Skeletal muscle satellite cell (primary cell): ENCODE measurements around the gene ST6GALNAC1. TPM values are rescaled to one million over a fixed set of nuclear protein-coding genes. Genes with fewer than 3 reads are reported as not detected.

Experiments used
- H3K27me3 ChIP-seq: 2 replicates; pipeline ENCODE4 v1.7.0; 2013; ENCODE audit warnings: low read length; ENCODE audit not compliant: control insufficient read depth, insufficient read depth
- H3K36me3 ChIP-seq: 2 replicates; pipeline ENCODE4 v1.7.0; 2013; ENCODE audit warnings: mild to moderate bottlenecking, control low read depth, low read length; ENCODE audit not compliant: insufficient read depth
- H3K4me1 ChIP-seq: 2 replicates; pipeline ENCODE4 v1.7.0; 2013; ENCODE audit warnings: low read length; ENCODE audit not compliant: control insufficient read depth, insufficient read depth
- H3K4me2 ChIP-seq: 2 replicates; pipeline ENCODE4 v1.7.0; 2013; ENCODE audit warnings: mild to moderate bottlenecking, low read length
- H3K4me3 ChIP-seq: 2 replicates; pipeline ENCODE4 v1.7.0; 2013; ENCODE audit warnings: low read length
- H3K9ac ChIP-seq: 2 replicates; pipeline ENCODE4 v1.7.0; 2013; ENCODE audit warnings: mild to moderate bottlenecking, low read depth, low read length, moderate library complexity
- H3K9me3 ChIP-seq: replicated peaks from 2 replicates; pipeline ENCODE4 v1.7.0; 2013; ENCODE audit warnings: mild to moderate bottlenecking, control low read depth, low read length
- small RNA-seq: library from RNA; depleted of rRNA; stranded (forward); fragments of <200 nt; gene quantifications from one replicate; pipeline ENCODE3, GENCODE V24; 2012

The ST6GALNAC1 gene

DNA sequence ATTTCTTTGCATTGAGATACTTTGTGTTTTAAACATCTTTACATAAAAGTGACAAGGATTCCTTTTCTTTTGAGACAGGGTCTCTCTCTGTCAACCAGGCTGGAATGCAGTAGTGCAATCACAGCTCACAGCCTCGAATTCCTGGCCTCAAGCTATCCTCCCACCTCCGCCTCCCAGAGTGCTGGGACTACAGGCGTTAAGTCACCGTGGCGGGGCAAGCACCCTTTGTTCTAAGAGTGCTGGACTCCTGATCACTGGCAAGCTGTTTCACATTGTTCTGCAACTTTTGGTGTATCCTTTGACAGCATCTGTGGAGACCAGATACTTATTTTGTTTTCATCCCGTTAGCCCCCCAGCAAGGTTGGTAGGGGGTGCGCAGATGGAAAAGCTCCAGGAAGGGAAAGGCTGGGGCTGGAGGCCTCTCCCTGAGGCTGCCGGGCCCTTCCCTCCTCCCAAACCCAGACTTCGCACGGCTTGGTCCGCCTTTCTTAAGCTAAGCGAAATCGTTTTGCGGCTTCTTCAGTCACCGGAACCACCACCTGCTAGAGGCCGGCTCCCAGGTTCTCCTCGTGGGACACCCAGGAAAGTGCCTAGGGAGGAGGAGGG, 59.0 kb downstream of the ST6GALNAC1 start:
- H3K4me2 ChIP-seq = peak overlapping the region; percentile 94
- peak overlapping the region; percentile 46 for H3K9ac ChIP-seq
- peaks cover 11% of the 10 kb centered on the region for H3K4me1 ChIP-seq
- peaks cover 36% of the 10 kb centered on the region for H3K27me3 ChIP-seq
- no peaks in the 10 kb centered on the region for H3K36me3 ChIP-seq
- H3K4me3 ChIP-seq = peak overlapping the region; percentile 71
- no peaks in the 10 kb centered on the region for H3K9me3 ChIP-seq

DNA sequence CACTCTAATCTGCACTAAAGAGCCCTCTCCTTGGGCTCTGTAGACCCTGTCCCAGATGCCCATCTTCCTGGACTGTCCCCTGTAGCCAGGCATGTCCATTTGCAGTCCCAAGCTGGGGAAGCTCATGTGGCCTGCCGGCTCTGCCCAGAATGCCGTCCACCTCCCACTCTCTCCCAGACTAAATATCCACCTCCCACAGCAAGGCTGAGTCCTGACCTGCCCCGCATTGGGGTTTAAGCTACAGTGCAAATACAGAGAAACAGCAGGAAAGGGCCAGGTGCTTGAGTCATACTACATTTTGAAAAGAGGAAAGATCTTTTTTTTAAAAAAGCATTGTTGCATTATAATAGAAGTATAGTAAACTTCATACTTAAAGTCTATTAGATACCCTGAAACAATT, 60.9 kb downstream of the ST6GALNAC1 start:
- Histone ChIP-seq H3K9ac (no peak overlapping the region), H3K9me3 (no peaks in the 10 kb centered on the region), H3K27me3 (peaks cover 22% of the 10 kb centered on the region), H3K4me1 (peaks cover 11% of the 10 kb centered on the region), H3K4me3 (no peak overlapping the region), H3K4me2 (no peak overlapping the region), H3K36me3 (no peaks in the 10 kb centered on the region)

DNA sequence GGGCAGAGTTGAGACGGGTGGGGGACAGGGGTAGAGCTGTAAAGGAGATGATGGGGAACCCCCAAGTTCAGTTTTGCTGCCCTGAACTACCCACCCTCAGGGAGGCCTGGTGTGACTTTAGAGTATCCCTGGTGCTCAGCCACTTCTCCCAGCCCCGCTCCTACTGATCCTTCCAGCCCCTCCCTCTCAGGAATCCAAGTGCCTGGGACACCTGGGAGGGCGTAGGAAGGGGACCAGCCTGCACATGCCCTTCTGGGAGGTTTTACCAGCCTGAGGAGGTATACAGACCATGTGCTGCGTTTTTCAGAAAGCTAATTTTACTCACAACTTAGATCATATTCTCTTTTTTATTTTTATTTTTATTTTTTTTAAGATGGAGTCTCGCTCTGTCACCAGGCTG, 62.0 kb downstream of the ST6GALNAC1 start:
- no peak overlapping the region for H3K9ac ChIP-seq
- no peak overlapping the region for H3K4me3 ChIP-seq
- no peaks in the 10 kb centered on the region for H3K36me3 ChIP-seq
- H3K9me3 ChIP-seq = no peaks in the 10 kb centered on the region
- H3K4me1 ChIP-seq = peaks cover 11% of the 10 kb centered on the region
- no peak overlapping the region for H3K4me2 ChIP-seq
- peaks cover 16% of the 10 kb centered on the region for H3K27me3 ChIP-seq

DNA sequence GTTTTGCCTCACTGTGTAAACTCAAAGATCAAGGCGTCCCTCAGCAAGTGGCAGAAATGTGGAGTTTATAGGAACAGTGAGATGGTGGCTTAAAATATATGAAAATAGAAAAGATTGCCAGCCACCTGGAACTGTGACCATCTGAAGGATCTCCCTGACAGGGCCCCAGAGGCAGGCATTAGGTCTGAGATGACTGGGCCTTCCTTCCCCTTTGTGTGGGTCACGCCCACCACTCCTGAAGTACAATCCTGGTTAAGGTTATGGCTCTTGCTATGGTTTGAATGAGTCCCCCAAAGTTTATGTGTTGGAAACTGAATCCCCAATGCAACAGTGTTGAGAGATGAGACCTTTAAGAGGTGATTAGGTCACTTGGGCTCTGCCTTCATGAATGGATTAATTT, 64.3 kb downstream of the ST6GALNAC1 start:
- no peak overlapping the region for H3K4me2 ChIP-seq
- H3K4me1 ChIP-seq = no peaks in the 10 kb centered on the region

DNA sequence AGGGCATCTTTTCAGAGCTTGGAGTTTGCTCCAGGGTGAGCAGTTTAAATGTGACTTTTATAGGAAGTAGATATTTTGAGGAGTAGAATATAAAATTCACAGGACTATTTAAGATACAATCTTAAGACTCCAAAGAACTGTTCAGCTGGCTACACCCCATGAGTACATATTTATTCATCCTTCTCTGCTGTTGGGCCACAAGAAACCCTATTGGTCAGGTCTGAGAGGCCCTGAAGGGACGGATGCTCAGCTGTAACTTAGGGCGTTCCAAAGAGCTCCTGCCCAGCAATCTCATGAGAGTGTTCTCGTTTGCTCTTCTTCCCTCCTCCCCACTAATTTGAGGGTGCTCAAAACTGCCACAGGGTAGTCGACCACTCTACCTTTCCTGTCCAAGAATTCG, 65.2 kb downstream of the ST6GALNAC1 start:
- H3K4me2 ChIP-seq = no peak overlapping the region

More for the DNA sequence above, 64.3 kb downstream of the ST6GALNAC1 start:
- no peak overlapping the region for H3K4me3 ChIP-seq
- no peak overlapping the region for H3K9ac ChIP-seq
- H3K9me3 ChIP-seq = no peaks in the 10 kb centered on the region
- H3K36me3 ChIP-seq = no peaks in the 10 kb centered on the region
- peaks cover 2% of the 10 kb centered on the region for H3K27me3 ChIP-seq

DNA sequence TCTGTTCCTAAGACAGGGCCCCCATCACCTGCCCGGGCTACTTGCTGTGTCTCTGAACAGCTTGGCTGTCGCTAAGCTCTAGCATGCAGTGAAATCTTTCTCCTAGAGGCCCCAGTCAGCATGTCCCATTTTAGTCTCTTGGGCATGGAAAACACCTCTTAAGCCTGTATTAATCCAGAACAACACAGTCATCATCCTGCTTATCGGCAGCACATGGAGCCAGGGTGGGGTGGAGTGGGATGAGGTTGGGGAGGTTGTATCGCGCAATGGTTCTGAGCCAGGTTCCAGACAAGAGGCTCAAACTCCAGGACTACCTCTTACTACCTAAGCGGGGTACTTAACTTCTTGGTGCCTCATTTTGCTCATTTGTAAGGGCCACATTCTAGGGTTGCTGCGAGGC, 65.7 kb downstream of the ST6GALNAC1 start:
- no peaks in the 10 kb centered on the region for H3K9me3 ChIP-seq
- H3K27me3 ChIP-seq = no peaks in the 10 kb centered on the region
- no peaks in the 10 kb centered on the region for H3K4me1 ChIP-seq
- no peaks in the 10 kb centered on the region for H3K36me3 ChIP-seq
- H3K4me3 ChIP-seq = no peak overlapping the region
- no peak overlapping the region for H3K9ac ChIP-seq
- no peak overlapping the region for H3K4me2 ChIP-seq

More for the DNA sequence above, 65.2 kb downstream of the ST6GALNAC1 start:
- Histone ChIP-seq H3K4me1 (no peaks in the 10 kb centered on the region), H3K27me3 (no peaks in the 10 kb centered on the region), H3K9ac (no peak overlapping the region), H3K9me3 (no peaks in the 10 kb centered on the region), H3K4me3 (no peak overlapping the region), H3K36me3 (no peaks in the 10 kb centered on the region)

DNA sequence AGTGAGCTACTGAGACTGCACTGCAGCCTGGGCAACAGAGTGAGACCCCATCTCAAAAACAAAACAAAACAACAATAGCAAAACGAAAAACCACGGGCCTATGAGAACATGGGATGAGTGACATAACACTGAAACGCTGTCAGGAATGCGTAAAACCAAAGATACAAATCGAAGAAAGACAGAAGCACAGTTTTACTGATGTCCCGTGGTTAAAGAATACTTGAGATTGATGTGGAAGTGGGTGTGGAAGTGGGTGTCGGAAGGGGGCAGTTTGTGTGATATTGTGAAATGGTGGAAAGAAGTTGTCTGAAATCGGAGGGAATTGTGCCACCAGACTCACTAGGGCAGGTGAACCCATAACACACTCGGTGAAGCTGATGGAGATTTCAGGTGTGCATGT, 67.4 kb downstream of the ST6GALNAC1 start:
- Histone ChIP-seq H3K4me2 (no peak overlapping the region), H3K27me3 (no peaks in the 10 kb centered on the region), H3K36me3 (no peaks in the 10 kb centered on the region), H3K9ac (no peak overlapping the region), H3K4me3 (no peak overlapping the region), H3K9me3 (no peaks in the 10 kb centered on the region), H3K4me1 (no peaks in the 10 kb centered on the region)

DNA sequence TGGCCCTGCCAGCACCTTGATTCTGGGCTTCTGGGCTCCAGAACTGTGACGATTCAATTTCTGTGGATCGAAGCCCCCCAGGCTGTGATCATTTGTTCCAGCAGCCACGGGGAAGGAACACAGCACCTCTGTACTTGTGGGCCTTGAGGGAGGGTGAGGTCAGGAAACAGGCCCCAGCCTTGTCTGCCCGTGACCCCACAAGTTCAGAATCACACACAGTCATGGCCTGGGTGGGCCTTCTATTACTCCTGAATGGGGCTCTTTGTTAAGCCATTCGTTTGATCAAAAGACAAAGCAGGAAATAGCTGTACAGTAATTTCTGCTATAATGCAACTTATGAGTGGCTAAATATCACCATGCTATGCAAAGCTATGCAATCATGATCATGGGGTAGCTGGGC, 68.0 kb downstream of the ST6GALNAC1 start:
- H3K4me2 ChIP-seq = no peak overlapping the region
- no peak overlapping the region for H3K4me3 ChIP-seq
- no peaks in the 10 kb centered on the region for H3K4me1 ChIP-seq
- H3K36me3 ChIP-seq = no peaks in the 10 kb centered on the region
- H3K27me3 ChIP-seq = no peaks in the 10 kb centered on the region
- no peaks in the 10 kb centered on the region for H3K9me3 ChIP-seq
- H3K9ac ChIP-seq = no peak overlapping the region

Small RNA genes lying within 50 kb of the gene (small RNA-seq; reads per million reads assigned to genes)
- not detected for gene AC015802.2
- gene RNU6-227P = not detected
